Erythroblast (primary cell): Measurements from ENCODE around the gene NLGN1.

Experiments
- GATA1 ChIP-seq: IDR thresholded peaks from 2 replicates; pipeline ENCODE4 v1.6.1; 2011; ENCODE audit warnings: low read depth, mild to moderate bottlenecking, control low read depth, low read length, moderate library complexity
- POLR2A ChIP-seq: IDR thresholded peaks from 2 replicates; pipeline ENCODE4 v1.6.1; 2011; ENCODE audit warnings: mild to moderate bottlenecking, low read length

DNA sequence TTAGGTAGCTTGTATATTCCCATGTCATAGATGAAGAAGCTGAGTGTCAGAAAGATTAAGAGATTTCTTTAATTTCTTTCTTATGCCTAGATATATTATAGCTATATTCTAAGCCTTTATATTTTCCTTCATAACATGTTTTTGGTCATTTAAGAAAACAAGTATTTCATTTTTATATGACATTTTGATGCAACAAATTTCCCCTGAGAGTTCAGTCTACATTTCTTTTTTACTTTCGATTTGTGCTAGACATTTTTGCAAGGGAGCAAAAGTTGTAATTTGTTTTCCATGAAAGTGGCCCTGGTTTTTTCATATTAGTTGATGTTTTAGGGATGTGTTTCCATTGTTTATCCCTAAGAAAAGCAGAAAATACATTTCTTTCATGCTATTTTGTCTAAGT, 344.9 kb downstream of the NLGN1 start:
- TF ChIP-seq POLR2A: no peak
- no peak for TF ChIP-seq GATA1
